ENCODE measurements around the gene IL4R.

DNA sequence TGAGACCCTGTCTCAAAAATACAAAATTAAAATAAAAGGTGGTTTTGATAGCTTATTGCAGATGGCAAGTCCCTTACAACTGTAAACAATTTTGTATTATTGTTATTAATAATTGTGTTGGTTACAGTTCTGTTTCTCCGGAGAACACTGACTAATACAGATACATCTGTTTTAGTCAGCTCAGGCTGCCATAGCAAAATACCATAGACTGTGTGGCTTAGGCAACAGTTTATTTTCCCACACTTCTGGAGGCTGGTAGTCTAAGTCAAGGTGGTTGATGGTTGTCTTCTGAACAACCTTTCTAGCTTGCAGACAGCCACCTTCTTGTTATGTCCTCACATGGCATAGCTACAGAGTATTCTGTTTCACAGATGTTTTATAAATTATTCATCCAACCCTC lies 74.0 kb downstream of the IL4R start:
- no peak for TF ChIP-seq POLR2A (IDR thresholded peaks at IDR 0.05)
- TF ChIP-seq, protein P1, sequence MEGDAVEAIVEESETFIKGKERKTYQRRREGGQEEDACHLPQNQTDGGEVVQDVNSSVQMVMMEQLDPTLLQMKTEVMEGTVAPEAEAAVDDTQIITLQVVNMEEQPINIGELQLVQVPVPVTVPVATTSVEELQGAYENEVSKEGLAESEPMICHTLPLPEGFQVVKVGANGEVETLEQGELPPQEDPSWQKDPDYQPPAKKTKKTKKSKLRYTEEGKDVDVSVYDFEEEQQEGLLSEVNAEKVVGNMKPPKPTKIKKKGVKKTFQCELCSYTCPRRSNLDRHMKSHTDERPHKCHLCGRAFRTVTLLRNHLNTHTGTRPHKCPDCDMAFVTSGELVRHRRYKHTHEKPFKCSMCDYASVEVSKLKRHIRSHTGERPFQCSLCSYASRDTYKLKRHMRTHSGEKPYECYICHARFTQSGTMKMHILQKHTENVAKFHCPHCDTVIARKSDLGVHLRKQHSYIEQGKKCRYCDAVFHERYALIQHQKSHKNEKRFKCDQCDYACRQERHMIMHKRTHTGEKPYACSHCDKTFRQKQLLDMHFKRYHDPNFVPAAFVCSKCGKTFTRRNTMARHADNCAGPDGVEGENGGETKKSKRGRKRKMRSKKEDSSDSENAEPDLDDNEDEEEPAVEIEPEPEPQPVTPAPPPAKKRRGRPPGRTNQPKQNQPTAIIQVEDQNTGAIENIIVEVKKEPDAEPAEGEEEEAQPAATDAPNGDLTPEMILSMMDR (IDR thresholded peaks at IDR 0.05 in 8 of 11, conservative IDR thresholded peaks at IDR 0.05 in 3 of 11), result no peak

All from spleen (tissue), 7 donors.